Activated CD4-positive, alpha-beta T cell treated with anti-CD3 and anti-CD28 coated beads, Interleukin-2, amount 10 ng/mL, durations not matched to agents 7 days and 5 days (primary cell): ENCODE measurements around the gene NR2F1. TPM values are rescaled to one million over a fixed set of nuclear protein-coding genes. Genes with fewer than 3 reads are reported as not detected.

Experiments used
- CTCF ChIA-PET: fragments of 350-600 bp; sonication (Branson Sonifier 250); formaldehyde crosslinking; loops from one replicate; lab custom pipeline; 2021; ENCODE audit warnings: antibody characterized with exemption; lab: Charles Lee
- POLR2A ChIA-PET: fragments of 350-600 bp; sonication (Branson Sonifier 250); formaldehyde crosslinking; loops from one replicate; lab custom pipeline; 2021; ENCODE audit warnings: antibody characterized with exemption; lab: Charles Lee
- DNase-seq: peaks from one replicate; pipeline ENCODE4 v3.0.0-alpha.2; 2020
- H3K27ac Mint-ChIP-seq: one replicate; pipeline ENCODE4 v1.8.0; 2021; ENCODE audit warnings: mild to moderate bottlenecking, moderate library complexity, mixed read lengths
- H3K27me3 Mint-ChIP-seq: one replicate; pipeline ENCODE4 v1.8.0; 2021; ENCODE audit warnings: mixed read lengths
- H3K36me3 Mint-ChIP-seq: one replicate; pipeline ENCODE4 v1.8.0; 2021; ENCODE audit warnings: low read depth, mixed read lengths
- H3K4me1 Mint-ChIP-seq: one replicate; pipeline ENCODE4 v1.8.0; 2021; ENCODE audit warnings: mixed read lengths
- H3K4me3 Mint-ChIP-seq: one replicate; pipeline ENCODE4 v1.8.0; 2021; ENCODE audit warnings: mild to moderate bottlenecking, moderate library complexity, mixed read lengths
- H3K9me3 Mint-ChIP-seq: one replicate; pipeline ENCODE4 v1.8.0; 2021; ENCODE audit warnings: mixed read lengths
- total RNA-seq, 2 experiments: library from RNA; stranded (reverse); gene quantifications; one replicate each; pipeline ENCODE4 v1.2.3, GENCODE V29; 2021

The NR2F1 gene
- total RNA-seq, 2 experiments from 2014 or later, result not detected

GRCh38 chr5:93626801-93627200 lies 43.8 kb downstream of the NR2F1 start:
- DNase-seq, result no peak
- Mint-ChIP-seq H3K4me1 (peaks cover under 1% of the 10 kb centered on the region), H3K27ac (no peak overlapping the region), H3K9me3 (no peaks in the 10 kb centered on the region), H3K27me3 (peaks cover 21% of the 10 kb centered on the region), H3K4me3 (no peak overlapping the region), H3K36me3 (no peaks in the 10 kb centered on the region)
- CTCF ChIA-PET, result no interaction called here
- POLR2A ChIA-PET, result no interaction called here

- no peaks in the 10 kb centered on the region for H3K27me3 Mint-ChIP-seq
- POLR2A ChIA-PET, result no interaction called here
- no peaks in the 10 kb centered on the region for H3K9me3 Mint-ChIP-seq
- no peaks in the 10 kb centered on the region for H3K36me3 Mint-ChIP-seq
- CTCF ChIA-PET, result no interaction called here
- no peak overlapping the region for H3K27ac Mint-ChIP-seq
- no peaks in the 10 kb centered on the region for H3K4me1 Mint-ChIP-seq
- no peak for DNase-seq
- no peak overlapping the region for H3K4me3 Mint-ChIP-seq
Measured at GRCh38 chr5:93632327-93632726, 49.3 kb downstream of the NR2F1 start.

- CTCF ChIA-PET, result no interaction called here
- no peak for DNase-seq
- POLR2A ChIA-PET, result no interaction called here
- Mint-ChIP-seq H3K36me3 (no peaks in the 10 kb centered on the region), H3K27ac (no peak overlapping the region), H3K9me3 (no peaks in the 10 kb centered on the region), H3K4me3 (no peak overlapping the region), H3K27me3 (no peaks in the 10 kb centered on the region), H3K4me1 (no peaks in the 10 kb centered on the region)
Measured at GRCh38 chr5:93635991-93636390, 53.0 kb downstream of the NR2F1 start.

GRCh38 chr5:93636837-93637236 lies 53.8 kb downstream of the NR2F1 start:
- POLR2A ChIA-PET, result no interaction called here
- H3K27ac Mint-ChIP-seq, result no peak overlapping the region
- CTCF ChIA-PET, result no interaction called here
- no peaks in the 10 kb centered on the region for H3K27me3 Mint-ChIP-seq
- H3K9me3 Mint-ChIP-seq, result no peaks in the 10 kb centered on the region
- H3K36me3 Mint-ChIP-seq, result no peaks in the 10 kb centered on the region
- no peak for DNase-seq
- H3K4me1 Mint-ChIP-seq, result no peaks in the 10 kb centered on the region
- no peak overlapping the region for H3K4me3 Mint-ChIP-seq

GRCh38 chr5:93637697-93638096 lies 54.7 kb downstream of the NR2F1 start:
- POLR2A ChIA-PET, result no interaction called here
- CTCF ChIA-PET, result no interaction called here
- no peaks in the 10 kb centered on the region for H3K4me1 Mint-ChIP-seq
- H3K27ac Mint-ChIP-seq, result no peak overlapping the region
- no peak overlapping the region for H3K4me3 Mint-ChIP-seq
- H3K36me3 Mint-ChIP-seq, result no peaks in the 10 kb centered on the region
- H3K27me3 Mint-ChIP-seq, result no peaks in the 10 kb centered on the region
- no peak for DNase-seq
- H3K9me3 Mint-ChIP-seq, result no peaks in the 10 kb centered on the region

GRCh38 chr5:93642526-93642925 lies 59.5 kb downstream of the NR2F1 start:
- POLR2A ChIA-PET, result no interaction called here
- no peak for DNase-seq

More at GRCh38 chr5:93642526-93642925, 59.5 kb downstream of the NR2F1 start:
- Mint-ChIP-seq H3K27me3 (no peaks in the 10 kb centered on the region), H3K4me3 (no peak overlapping the region), H3K4me1 (no peaks in the 10 kb centered on the region), H3K36me3 (no peaks in the 10 kb centered on the region), H3K9me3 (no peaks in the 10 kb centered on the region), H3K27ac (no peak overlapping the region)
- CTCF ChIA-PET, result no interaction called here

Other genes starting within 250 kb of the NR2F1 start
- not detected for gene NR2F1-AS1, start 2.0 kb upstream of the NR2F1 start, total RNA-seq
- 1 to 10 TPM in 1 of 2 experiments, under 1 TPM in 1; 0.97 to 1.1 TPM for gene POU5F2, start 158.4 kb downstream of the NR2F1 start, total RNA-seq